ENCODE data around the gene CHRNA7.

- TF ChIP-seq POLR2AphosphoS5 (IDR thresholded peaks at IDR 0.05; ENCODE audit: borderline replicate concordance, low read depth, low read length) = no peak
- TF ChIP-seq EZH2 (IDR thresholded peaks at IDR 0.05) = no peak
Observed at GRCh38 chr15:32030795-32031194, 480 bp downstream of the CHRNA7 start.

Measured in SK-N-MC (cell line).